GM12865 (cell line): Measurements from ENCODE around the gene CNGA3.

Experiments
- DNase-seq: peaks from one replicate; pipeline ENCODE4 v3.0.0; 2010; ENCODE audit warnings: low read depth
- H3K4me3 ChIP-seq: 2 replicates; pipeline ENCODE4 v1.5.1; 2011; ENCODE audit warnings: mild to moderate bottlenecking, low read depth, low read length, control low read depth
- TF ChIP-seq, protein P1 (sequence below): IDR thresholded peaks from 2 replicates; pipeline ENCODE4 v1.5.1; 2011; ENCODE audit warnings: low read length, control low read depth, low read depth, inconsistent platforms; ENCODE audit not compliant: insufficient read depth; ENCODE audit errors: missing control alignments

Gene CNGA3

DNA sequence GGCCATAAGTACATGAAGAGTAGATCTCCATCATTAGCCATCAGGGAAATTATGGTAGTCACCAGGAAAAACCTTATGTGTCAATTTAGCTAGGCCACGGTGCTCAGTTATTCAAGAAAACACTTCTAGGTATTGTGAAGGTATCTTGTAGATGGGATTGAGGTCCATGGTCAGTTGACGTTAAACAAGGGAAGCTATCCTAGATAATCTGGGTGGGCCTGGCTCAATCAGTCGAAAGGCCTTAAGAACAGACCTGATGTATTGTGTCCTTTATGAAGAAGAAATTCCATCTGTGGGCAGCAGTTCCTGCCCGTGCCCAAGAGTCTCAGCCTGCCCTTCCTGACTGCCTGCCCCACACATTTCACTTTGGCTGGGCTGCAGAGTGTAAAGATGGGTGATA lies 16.7 kb upstream of the CNGA3 start:
- no peak for DNase-seq
- TF ChIP-seq, protein P1, sequence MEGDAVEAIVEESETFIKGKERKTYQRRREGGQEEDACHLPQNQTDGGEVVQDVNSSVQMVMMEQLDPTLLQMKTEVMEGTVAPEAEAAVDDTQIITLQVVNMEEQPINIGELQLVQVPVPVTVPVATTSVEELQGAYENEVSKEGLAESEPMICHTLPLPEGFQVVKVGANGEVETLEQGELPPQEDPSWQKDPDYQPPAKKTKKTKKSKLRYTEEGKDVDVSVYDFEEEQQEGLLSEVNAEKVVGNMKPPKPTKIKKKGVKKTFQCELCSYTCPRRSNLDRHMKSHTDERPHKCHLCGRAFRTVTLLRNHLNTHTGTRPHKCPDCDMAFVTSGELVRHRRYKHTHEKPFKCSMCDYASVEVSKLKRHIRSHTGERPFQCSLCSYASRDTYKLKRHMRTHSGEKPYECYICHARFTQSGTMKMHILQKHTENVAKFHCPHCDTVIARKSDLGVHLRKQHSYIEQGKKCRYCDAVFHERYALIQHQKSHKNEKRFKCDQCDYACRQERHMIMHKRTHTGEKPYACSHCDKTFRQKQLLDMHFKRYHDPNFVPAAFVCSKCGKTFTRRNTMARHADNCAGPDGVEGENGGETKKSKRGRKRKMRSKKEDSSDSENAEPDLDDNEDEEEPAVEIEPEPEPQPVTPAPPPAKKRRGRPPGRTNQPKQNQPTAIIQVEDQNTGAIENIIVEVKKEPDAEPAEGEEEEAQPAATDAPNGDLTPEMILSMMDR = no peak
- no peak overlapping the region for H3K4me3 ChIP-seq

DNA sequence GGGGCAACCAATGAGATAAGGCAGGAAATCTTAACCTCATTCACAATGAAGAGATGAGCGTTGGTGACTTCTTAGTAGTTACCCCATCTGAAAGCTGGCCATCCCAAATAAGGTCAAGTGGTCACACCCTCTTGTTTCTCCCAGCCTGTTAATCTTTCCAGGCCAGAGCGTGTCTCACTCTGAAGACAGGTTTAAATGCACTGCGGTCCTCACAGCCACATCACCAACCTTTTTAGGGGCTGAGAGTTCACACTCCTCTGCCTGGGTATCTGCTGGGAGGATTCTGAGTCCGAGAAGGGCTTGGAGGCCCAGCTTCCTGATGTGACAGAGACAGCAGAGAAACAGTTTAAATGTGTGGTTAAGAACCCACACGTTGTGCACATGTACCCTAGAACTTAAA lies 13.3 kb upstream of the CNGA3 start:
- no peak overlapping the region for H3K4me3 ChIP-seq
- DNase-seq = no peak
- TF ChIP-seq, protein P1 = no peak

DNA sequence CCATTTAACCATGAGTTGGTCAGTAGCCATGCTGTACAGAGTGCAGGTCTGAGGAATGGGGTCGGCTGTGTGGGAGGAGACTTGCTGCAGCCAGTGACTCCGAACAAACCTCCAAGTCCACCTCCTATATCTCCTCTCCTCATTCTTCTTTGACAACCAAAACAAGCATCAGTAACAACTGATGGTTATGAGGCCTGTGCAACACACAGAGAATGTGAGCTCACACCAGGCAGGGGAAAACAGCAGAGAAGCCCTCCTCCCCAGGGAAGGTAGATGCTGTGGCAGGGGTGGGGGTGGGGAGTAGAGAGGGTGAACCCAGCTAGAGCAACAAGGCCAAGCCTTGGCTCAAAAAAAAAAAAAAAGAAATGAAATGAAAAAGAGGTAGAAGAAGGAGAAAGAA lies 12.3 kb upstream of the CNGA3 start:
- DNase-seq = no peak
- no peak overlapping the region for H3K4me3 ChIP-seq
- TF ChIP-seq, protein P1 = no peak

DNA sequence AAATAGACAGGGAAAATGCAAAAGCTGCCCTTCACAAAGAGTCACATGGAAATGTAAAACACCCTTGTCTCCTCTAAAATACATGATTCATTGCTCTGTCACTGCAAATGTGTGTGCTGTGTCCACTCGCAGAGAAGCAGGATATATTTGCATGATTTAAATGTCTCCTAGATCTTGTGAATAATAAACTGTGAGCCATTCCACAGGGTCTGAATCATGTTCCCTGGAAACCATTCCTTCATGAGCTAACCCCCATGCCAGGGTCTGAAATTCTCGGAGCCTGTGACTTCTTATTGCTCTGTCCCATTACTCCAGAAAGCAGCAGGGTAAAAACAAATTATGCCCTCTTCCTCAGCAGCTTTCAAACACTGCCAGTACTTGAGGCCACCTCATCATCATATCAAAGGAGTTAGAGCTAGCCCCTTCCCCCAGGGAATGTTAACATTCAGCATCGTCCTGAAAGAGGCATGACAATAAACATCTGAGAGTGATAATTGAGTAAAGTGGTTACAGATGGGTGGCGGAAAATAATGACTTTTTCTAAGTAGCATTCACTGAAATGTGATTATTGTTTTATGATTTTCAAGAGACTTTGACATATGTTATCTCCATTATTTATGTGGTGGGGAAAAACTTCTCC lies 11.7 kb upstream of the CNGA3 start:
- TF ChIP-seq, protein P1 = no peak
- H3K4me3 ChIP-seq = no peak overlapping the region
- no peak for DNase-seq

DNA sequence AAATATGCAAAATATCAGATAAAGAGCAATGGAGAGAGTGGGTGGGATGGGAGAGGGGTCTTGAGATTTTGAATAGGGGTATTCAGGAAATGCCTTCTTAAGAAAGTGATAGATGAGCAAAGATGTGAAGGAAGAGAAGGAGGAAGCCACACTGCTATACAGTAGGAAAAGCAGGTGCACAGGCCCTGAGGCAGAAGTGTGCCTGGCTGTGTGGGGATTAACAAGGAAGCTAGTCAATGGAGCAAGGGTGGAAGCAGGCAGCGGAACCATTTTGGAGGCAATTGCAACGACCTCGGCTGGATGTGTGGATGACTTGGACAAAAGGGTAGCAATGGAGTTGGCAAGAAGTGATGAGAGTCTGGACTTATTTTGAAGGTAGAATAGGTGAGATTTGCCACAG lies 11.0 kb upstream of the CNGA3 start:
- TF ChIP-seq, protein P1 = no peak
- no peak overlapping the region for H3K4me3 ChIP-seq
- no peak for DNase-seq

DNA sequence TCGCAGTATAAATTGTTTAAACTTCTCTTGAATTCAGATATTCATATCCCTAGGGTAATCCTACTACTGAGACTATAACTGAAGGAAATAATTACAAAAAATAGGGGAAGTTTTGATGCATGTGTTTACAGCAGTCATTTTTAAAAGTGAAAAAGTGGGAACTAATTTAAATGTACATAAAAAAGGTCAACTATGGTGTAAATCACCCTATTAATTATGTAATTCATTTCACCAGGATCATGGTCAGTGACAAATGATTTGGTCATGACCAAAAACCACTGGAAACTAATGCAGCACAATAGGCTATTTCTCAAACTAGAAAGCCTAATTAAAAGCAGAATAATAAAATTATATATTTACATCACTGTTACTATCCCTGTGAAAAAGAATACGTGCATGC lies 5.0 kb upstream of the CNGA3 start:
- TF ChIP-seq, protein P1 = no peak
- DNase-seq = no peak
- H3K4me3 ChIP-seq = no peak overlapping the region

DNA sequence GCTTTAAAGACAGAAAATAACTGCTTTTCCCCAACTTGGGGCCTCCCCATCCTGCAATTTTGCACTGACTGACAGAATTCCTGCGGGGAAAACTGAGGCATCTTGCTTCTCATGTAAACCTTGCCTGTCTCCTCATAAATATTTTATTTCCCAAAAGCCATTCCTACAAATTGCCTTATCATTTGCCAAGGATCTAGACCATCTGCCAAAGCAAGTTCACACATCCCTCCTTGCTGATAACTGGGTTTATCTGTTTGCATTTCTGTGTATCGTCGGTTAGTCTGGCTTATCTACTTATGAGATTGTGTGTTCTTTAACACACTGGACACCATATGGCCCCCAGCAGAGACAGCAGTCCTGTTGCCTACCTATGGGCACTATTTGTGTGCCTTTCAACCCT lies 3.0 kb upstream of the CNGA3 start:
- TF ChIP-seq, protein P1 = no peak
- no peak for DNase-seq

More for the DNA sequence above, 3.0 kb upstream of the CNGA3 start:
- H3K4me3 ChIP-seq = no peak overlapping the region
